Right lung (tissue), 5 donors: ENCODE data around the gene PEAR1. TPM values are rescaled to one million over a fixed set of nuclear protein-coding genes. Genes with fewer than 3 reads are reported as not detected.
"Not testable (repeated sequence)": the region's sequence is repeated elsewhere in the genome, so short reads cannot be mapped to it uniquely, and the experiment has no call there.

Experiments
- DNase-seq, 2 donors: peaks; one replicate each; pipeline ENCODE4 v3.0.0-alpha.2; 2013
- polyA plus RNA-seq, 5 donors: library from polyadenylated mRNA; unstranded; fragments of 120-200 nt; gene quantifications; one replicate each; pipeline versions ENCODE4 v1.2.1 to v1.2.3, GENCODE V29; 2013; ENCODE audit warnings: inconsistent platforms in 1 of 5, low replicate concordance in 1 of 5; ENCODE audit not compliant: insufficient read length in 5 of 5, insufficient read depth in 1 of 5

PEAR1 gene
- polyA plus RNA-seq, 5 donors: 21.9 to 34.1 (median 27.9) TPM

DNA sequence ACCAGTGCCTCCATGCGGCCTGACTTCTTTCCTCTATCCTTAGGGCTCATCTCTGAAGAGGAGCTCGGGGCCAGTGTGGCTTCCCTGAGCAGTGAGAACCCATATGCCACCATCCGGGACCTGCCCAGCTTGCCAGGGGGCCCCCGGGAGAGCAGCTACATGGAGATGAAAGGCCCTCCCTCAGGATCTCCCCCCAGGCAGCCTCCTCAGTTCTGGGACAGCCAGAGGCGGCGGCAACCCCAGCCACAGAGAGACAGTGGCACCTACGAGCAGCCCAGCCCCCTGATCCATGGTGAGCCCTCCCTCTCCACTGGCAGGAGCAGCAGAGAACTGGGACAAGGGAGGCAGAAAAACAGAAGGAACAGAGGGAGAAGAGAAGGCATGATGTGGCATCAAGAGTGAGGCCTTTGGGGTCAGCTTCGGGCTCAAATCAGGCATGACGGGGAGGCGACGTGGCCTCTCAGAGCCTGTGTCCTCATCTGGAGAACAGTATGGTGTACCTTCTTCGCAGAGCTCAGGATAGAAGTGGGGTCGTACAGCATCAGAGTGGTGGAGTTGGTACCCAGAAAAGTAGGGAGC is 20.4 kb downstream of the PEAR1 start:
- DNase-seq: no peak

DNA sequence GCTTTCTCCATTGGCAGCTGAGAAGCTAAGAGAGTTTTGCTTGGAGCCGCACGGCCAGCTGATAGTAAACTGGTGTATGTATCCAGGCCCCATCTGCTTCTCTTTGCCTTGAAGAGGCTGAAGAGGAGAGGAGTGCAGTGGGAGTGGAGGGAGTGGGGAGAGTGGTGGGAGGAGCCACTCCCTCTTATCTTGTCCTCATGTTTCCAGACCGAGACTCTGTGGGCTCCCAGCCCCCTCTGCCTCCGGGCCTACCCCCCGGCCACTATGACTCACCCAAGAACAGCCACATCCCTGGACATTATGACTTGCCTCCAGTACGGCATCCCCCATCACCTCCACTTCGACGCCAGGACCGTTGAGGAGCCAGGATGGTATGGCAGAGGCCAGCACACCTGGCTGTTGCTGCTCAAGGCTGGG is 20.9 kb downstream of the PEAR1 start:
- DNase-seq: no peak

DNA sequence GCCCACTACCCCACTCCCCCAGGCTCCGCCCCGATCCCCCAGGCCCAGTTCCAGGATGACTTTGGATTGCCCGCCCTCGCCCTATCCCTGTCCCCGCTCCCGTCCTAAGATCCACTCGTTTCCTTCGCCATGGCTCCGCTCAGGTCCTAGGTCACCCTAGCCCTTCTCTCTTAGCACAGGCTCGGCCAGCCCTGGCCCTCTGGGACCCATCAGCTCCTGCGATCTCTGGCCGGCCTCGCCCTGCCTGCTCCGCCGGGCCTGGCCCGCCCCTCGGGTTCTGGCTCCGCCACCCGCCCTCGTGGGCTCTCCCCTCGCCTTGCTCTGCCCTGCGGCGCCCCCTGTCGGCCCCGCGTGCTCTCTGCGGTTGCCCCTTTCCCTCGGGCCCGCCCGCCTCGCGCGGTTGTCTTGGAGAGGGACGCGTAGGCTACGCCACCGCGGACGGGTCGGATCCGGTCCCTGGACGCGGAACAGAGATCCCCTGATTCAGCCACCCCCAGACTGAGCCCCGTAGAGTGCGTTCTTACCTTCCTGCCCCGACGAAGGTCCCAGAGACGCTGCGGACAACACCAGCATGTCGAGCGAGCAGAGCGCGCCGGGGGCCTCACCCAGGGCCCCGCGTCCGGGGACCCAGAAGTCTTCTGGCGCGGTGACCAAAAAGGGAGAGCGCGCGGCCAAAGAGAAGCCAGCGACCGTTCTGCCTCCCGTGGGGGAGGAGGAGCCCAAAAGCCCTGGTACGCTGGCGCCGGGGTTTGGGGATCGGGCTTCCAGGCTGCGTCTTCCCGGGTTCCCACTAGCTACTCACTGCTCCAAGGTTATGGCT is 26.9 kb downstream of the PEAR1 start, which contains the start of gene LRRC71:
LRRC71 (plus strand) TSS at position 400 of the 820 bp plus-strand sequence; CDS start at position 572, 172 bp downstream.
- peak; percentile 74 to 76 for DNase-seq

DNA sequence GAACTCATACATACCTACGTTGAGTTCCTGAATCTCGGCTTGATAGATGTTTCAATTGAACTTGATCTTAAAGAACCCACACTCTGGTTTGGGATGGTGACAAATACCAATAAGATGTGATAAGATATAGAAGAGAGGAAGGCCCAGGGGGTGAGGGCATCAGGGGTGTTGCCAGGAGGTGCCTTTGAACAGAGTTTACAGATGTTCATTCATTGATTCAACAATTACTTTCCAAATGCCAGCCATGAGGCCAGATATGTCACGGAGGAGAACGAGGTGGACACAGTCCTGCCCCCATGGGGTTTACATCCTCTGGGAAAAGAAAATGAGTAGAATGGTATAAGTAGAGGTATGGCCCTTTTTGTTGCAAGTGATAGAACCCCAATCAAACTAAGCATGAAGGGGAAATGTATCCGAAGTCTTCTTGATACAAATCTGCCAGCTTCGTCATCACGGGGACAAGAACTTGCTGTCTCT is 27.6 kb downstream of the PEAR1 start:
- DNase-seq: no peak

DNA sequence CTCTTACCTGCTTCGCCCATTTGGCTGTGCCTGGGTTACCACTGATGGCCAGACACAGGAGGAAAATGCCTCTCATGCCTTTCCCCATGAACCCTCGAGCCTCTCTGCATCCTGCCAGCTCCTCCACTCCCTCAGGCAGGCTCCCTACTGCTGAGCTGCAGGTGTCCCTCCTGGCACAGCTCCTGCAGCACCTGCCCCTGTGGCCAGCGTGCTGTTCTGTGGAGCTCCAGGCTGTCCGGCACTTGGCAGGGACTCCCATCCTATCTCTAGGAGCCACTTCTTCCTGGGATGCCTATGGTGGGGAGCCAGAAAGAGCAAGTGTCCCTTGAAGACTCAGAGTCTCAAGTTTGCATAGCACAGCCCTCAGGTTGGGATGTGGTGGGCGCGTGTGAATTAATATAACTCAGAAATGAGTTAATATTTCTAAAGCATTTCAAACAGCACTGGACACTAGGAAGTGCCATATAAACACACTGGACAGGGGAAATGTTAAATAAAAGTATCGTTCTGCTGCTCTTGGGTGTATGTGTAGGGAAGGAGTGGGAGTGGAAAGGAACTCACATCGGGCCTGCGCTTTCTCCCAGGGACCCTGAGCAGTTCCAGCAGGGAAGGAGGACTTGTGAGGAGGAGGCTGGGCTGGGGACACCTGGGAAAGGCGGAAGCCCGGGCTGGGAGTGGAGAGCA is 29.6 kb downstream of the PEAR1 start:
- DNase-seq: no peak

DNA sequence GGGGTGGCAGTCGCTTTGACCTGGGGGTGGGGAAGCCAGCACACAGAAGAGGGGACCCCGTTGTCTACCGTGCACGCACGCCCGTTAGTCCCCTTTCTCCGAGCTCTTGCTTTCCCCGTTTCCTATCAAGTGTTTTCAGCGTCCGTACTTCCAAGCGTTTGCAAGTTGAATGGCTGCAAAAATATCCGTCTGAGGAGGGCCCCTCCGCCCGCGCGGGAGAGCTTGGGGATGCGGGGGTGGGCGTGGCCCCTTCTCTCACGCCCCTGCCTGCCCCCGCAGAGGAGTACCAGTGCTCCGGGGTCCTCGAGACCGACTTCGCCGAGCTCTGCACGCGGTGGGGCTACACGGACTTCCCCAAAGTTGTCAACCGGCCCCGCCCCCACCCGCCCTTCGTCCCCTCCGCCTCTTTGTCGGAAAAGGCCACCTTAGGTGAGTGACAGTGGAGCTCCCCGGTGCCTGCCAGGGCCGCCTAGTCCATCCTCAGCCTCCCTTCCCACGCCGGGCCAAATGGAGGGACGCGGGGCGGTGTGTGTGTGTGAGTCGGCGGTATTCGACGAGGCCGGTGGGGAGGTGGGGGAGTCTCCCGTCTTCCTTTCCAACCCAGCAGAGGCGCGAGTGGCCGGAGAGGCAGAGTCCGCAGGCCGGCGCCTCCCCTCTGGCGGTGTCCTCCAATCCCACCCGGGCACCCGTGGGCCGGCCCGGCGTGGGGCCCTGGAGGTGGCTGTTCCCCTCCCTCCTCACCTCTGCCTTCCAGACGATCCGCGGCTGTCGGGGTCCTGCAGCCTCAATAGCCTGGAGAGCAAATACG is 30.4 kb downstream of the PEAR1 start:
- DNase-seq: no peak

DNA sequence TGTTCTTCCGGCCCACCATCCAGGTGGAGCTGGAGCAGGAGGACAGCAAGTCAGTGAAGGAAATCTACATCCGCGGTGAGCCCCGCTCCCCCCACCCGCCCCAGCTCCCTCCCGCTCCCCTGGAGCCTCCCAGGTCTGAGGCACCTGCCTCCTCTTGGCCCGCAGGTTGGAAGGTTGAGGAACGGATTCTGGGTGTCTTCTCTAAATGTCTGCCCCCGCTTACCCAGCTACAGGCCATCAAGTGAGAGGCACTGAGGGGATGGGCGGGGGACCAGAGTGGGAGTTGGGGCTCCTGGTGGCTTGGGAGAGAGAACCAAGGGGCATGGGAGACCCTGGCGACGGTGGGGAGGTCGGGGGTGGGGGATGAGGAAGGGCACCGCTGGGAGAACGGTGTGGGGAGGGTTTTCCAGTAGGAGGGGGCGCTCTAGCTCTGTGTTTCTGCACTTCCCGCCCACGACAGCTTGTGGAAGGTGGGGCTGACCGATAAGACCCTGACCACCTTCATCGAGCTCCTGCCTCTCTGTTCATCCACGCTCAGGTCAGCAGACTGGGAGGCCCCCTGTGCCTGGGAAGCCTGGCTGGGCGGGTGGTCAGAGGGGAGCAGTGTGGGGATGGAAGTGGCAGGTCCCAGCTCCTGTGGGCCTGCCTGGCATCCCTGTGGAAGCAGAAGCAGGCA is 31.1 kb downstream of the PEAR1 start:
- no peak for DNase-seq

DNA sequence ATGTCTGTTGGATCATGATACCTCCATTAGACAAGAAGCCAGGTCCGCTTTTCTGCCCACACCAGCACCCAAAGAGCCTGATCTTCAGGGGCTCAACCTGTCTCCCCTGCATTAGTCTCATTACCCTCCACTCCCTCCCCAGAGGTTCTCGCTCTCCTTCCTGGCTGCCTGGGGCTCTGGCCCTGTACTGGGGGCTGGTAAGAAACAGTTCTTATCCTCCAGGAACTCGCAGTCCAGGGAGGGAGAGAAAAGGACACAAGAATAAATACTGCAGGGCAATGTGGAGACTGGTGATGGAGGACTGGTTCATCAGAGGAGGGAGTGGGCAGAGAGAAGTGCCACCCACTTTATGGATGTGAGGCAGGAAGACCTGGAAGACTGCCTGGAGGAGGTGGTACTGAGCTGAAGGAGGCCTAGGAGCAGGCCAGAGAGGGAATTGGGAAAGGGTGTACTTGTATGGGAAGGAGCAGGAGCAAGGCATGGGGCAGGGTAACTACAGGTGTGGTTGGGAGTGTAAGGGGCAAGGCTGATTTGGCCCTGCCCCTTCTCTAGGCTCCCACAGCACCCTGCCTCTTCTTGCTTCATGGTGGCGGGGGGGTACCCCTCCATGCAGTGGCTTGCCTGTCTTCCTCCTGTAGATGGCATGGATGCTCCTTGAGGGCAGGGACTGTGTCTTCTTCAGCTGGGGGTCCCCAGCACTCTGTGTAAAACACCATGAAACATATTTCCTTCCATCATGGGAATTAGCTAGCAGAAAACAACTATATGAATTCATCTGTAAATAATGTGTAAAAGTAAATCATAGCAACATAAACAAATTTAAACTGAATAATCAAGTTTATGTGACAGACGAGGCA is 31.9 kb downstream of the PEAR1 start:
- no peak for DNase-seq

DNA sequence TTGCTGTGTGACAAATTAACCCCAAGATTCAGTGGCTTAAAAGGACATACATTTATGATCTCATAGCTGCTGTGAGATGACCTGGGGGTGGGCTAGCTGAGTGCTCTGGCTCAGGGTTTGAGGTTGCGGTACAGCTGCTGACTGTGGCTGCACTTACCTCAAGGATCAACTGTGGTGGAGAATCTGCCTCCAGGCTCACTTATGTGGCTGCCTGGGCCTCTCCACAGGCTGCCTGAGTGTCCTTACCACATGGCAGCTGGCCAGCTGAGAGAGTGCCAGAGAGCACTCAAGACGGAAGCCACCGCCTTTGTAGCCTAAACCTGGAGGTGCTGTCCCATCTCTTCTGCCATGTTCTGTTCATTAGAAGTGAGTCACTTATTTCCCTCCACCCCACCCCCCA is 32.7 kb downstream of the PEAR1 start:
- peak; percentile 50 to 60 for DNase-seq

DNA sequence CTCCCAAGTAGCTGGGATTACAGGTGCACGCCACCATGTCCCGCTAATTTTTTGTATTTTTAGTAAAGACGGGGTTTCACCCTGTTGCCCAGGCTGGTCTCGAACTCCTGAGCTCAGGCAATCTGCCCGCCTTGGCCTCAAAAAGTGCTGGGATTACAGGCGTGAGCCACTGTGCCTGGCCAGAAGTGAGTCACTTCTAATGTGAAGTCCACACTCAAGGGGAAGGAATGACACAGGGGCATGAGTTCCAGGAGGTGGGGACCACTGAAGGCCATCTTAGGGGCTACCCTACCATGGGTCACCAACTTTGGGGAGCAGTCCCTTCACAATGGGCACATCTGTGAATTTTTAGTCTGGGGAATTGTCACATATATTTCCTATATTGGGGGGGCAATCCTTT is 33.2 kb downstream of the PEAR1 start:
- DNase-seq: not testable (repeated sequence)

DNA sequence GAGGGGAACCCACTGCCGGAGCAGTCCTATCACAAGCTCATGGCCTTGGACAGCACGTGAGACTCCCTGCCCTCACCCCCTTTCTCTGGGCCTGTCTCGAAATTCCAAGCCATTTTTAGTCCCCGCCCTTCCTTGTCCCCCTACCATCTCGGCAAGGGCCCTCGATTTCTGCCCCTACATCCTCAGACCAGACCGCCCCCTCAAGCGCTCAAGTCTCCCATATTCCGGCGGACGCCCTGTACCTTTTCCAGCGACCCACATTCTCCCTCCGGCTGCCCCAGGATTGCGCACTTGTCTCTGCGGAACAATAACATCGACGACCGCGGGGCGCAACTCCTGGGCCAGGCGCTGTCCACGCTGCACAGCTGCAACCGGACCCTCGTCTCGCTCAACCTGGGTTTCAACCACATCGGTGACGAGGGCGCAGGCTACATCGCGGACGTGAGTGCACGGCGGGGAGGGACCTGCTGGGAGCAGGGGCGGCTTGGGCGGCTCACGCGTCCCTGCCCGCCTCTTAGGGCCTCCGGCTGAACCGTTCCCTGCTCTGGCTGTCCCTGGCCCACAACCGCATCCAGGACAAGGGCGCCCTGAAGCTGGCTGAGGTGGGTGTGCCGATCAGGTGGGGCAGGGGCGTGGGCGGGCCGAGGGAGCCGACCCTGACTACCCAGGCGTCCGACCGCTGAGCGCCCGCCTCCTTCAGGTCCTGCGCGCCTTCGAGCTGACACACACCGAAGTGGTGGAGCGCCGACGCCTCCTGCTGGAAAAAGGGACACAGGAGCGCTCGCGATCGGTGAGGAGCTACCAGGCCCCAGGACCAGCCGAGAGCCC is 33.9 kb downstream of the PEAR1 start:
- DNase-seq: peak; percentile 51 to 59

DNA sequence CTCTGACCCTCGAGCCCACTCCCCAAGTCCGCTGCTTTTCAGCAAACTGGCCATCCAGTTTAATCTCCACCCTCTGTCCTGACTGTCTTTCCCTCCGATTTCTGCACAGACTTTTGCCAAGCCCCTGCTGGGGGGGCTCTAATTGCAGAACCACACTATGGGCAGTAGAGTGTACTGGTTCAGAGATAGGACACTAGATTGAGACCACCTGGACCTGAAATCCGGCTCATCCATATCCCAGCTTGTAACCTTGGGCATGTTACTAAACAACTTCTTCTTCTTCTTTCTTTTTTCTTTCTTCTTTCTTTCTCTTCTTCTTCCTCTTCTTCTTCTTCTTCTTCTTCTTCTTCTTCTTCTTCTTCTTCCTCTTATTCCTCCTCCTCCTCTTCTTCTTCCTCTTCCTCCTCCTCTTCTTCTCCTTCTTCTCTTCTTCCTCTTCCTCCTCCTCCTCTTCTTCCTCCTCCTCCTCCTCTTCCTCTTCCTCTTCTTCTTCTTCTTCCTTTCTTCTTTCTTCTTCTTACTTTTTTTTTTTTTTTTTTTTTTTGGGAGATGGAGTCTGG is 34.6 kb downstream of the PEAR1 start:
- DNase-seq: no peak

DNA sequence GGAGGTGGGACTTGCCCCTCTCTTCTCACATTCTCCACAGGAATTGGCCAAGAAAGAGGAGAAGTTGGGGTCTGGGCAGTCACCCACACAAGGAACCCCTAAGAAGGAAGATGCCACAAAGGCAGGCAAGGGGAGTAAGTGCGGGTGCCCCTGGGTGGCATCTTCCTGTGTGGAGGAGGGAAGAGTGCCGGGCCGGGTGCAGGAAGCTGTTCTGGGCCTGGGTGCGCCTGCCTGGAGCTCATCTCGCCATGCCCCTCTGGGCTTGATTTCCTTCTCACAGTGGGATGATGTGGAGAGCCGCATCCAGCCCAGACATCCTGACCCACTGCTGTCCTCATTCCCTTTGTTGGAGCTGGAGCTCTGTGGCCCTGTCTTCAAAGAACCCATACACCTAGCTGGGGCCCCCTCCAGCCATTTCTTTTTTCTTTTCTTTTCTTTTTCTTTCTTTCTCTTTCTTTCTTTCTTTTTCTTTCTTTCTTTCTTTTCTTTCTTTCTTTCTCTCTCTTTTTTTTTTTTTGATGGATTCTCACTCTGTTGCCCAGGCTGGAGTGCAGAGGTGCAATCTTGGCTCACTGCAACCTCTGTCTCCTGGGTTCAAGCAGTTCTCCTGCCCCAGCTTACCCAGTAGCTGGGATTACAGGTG is 36.2 kb downstream of the PEAR1 start:
- no peak for DNase-seq

DNA sequence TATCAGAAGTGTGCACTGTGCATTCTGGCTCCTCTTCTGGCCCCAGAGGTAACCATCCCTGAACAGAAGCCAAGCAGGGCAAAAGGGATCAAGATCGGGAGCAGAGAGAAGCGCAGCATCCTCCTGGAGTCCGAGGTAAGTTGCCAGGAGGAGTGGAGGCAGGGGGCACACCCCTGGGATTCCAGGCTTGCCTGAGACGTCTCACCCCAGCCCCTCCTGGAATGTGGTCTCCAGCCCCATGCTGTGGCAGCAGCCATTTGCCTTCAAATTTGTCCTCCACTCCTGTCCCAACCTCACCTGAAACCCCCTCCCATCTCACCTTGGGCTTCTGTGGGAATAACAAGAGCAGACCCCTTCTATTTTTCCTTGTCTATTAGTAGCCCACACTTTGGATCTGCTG is 37.0 kb downstream of the PEAR1 start:
- no peak for DNase-seq

DNA sequence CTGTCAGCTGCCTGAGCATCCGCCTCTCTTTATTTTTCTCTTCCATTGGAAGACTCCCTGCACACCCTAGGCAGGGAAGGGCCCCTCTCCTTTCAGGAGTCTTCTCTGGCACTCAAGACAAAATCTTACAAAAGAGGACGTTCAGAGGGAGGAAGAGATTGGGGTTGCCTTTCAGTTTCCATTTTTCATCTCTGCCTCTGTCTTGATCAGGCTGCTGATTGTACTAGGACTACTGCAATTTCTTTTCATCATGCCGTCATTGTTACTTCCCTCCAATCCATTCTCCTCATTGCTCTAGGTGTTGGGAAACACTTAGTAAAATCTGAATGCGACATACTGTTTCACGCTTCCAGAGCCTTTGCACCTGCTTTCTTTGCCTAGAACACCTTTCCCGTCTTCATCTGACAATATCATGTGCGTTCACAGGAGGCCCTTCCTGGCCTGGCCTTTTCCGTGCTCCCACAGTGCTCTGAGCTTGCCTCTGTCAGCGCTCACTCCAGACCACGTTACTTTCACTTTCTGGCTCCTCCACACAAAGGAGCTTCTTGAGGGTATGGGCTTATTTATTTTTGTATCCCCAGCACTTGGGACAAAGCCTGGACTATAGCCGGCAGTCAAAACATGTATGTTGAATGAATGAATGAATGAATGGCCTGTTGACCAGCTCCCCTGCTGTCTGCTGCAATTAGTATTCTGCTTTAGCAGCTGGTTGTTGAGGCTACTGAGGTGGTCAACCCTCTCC is 37.9 kb downstream of the PEAR1 start:
- no peak for DNase-seq

DNA sequence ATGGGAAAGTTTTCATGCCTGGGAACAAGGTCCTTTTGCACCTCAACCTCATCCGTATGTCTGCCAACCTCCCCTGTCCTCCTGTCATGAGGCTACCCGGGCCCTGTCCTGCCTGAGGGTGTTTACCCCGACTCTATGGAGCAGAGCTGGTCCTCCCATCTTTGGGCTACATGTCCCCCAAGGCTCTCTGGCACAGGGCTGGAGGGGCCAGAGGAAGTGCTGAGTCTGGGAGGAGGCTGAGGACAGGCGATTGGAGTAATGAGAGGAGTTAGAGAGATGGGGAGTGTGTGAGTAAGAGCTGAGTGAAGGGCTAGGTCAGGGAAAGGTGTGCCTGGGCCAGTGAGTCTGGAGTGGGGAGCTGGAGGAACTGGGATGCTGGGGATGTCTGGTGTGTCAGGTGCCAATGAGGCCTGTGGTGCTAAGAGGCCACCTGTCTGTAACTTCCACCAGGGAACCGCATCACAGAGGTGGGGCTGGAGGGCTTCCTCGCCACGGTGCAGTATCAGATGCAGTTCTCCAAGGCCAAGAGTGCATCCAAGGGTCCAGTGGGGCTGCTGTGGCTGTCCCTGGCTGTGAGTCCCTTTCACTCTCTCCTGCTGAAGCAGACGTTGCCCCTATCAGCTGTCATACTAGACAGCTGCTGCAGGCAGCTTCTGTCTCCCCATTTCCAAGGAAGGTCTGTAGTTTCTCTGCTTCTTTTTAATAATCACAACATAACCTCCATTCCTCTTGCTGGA is 38.6 kb downstream of the PEAR1 start:
- no peak for DNase-seq

DNA sequence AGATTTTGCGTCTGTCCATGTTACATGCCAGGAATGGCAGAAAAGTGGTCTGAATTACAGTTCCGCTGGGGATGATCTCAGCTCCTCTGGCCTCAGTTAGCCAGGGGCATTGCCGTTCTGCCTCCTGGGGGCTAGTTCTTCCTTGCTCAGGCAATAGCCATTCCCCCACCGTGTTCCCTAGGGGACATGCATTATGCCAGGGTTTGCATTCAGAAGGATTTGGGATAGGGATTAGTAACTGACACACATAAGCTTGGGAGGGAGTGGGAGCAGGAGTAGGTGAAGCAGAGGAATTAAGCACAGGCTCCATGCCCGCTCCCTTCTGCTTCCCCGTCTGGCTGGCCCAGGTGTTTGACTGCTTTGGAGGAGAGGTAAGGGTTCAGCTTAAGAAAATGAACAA is 39.6 kb downstream of the PEAR1 start:
- DNase-seq: no peak
